Right lobe of liver (tissue), 4 donors: ENCODE data around the gene ZDHHC1.
"Not testable (repeated sequence)": the region's sequence is repeated elsewhere in the genome, so short reads cannot be mapped to it uniquely, and the experiment has no call there.

Experiments
- CTCF ChIP-seq, 4 donors: fragments of 200-600 bp in 3 of 4; fragments of 450-650 bp in 1 of 4; IDR thresholded peaks; one replicate each; pipeline versions ENCODE4 v1.5.1 to v1.8.0; 2016 to 2022; ENCODE audit warnings: antibody characterized with exemption in 4 of 4, mild to moderate bottlenecking in 2 of 4
- POLR2A ChIP-seq: fragments of 450-650 bp; IDR thresholded peaks from one replicate; pipeline ENCODE4 v1.6.1; 2017; ENCODE audit warnings: antibody characterized with exemption, mild to moderate bottlenecking
- donor health status: DM: no; HTN: no; CAD: no.
- donor health status: DM: no; HTN: no; CAD: no.
- donor health status: DM: no; HTN: yes; CAD: no.

- not testable (repeated sequence) for TF ChIP-seq POLR2A; CTCF (IDR thresholded peaks at IDR 0.05)
Observed at GRCh38 chr16:67415421-67415820, 856 bp downstream of the ZDHHC1 start.
